Gastrocnemius medialis (tissue), 4 donors: ENCODE measurements around the gene PPY.

Experiments
- CTCF ChIP-seq, 5 experiments: fragments of 450-650 bp in 3 of 5; fragments of 200-600 bp in 2 of 5; sonication (generic) in 2 of 5; IDR thresholded peaks in 4 of 5; conservative IDR thresholded peaks in 1 of 5; 1 replicate in 4 of 5; 2 replicates in 1 of 5; pipeline ENCODE4 v1.5.1; 2016 to 2019; ENCODE audit warnings: antibody characterized with exemption in 5 of 5, mild to moderate bottlenecking in 3 of 5, moderate library complexity in 3 of 5
- POLR2A ChIP-seq, 2 donors: fragments of 450-650 bp; IDR thresholded peaks; one replicate each; pipeline ENCODE4 v1.6.1; 2017; ENCODE audit warnings: antibody characterized with exemption in 2 of 2, mild to moderate bottlenecking in 2 of 2, moderate library complexity in 2 of 2

- TF ChIP-seq CTCF (IDR thresholded peaks at IDR 0.05 in 4 of 5, conservative IDR thresholded peaks at IDR 0.05 in 1 of 5): no peak
- no peak for TF ChIP-seq POLR2A (IDR thresholded peaks at IDR 0.05)
Measured at GRCh38 chr17:43913584-43913983, 28.7 kb downstream of the PPY start.
